Measurements from ENCODE around the gene FAXDC2. TPM values are rescaled to one million over a fixed set of nuclear protein-coding genes. Genes with fewer than 3 reads are reported as not detected.

The FAXDC2 gene
- total and polyA plus RNA-seq, 10 donors: 2.3 to 34.8 (median 19.5) TPM

DNA sequence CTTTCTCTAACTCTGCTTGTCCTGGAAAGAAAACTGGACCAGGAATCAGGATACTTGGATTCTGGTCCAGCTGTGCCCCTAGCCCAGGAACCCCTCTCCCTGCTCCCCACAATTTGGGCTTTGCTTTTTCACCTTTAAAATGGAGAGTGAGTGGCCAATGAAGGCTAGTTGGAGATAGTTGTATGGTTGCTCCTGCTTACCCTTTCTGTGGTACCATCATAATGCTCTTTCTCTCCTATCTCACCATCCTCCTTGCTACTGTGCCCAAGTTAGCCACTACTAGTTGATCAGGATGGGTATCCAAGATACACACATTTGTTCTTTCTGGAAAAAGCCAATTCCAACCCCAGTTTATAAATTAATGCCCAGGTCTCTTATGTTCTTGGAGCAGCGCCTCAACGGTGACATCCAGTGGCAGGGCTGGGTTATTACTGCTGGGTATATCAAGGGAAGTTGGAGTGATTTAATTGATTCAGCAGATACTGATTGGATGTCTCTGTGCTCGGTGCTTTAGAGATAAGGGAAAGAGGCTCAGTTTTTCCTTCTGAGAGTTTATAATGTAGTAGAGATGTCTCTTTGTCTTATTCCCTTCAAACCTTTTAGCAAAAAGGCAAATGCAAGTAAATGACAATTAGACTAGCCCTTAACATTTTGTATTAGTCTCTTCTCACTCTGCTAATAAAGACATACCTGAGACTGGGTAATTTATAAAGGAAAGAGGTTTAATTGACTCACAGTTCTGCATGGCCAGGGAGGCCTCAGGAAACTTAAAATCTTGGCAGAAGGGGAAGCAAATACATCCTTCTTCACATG lies 38.5 kb downstream of the FAXDC2 start:
- intact Hi-C loops (cut with DNase I; ENCODE audit: low total_unique reads): loop anchor here (2.0 to 10.0 kb wide), 2 partner anchors 57 to 161 kb away; partner anchors contain the start of gene LARP1
- 40 to 44% (median 43%) methylated on average over 3 of the region's 3 CpGs for WGBS, 5 donors
- H3K9me3 ChIP-seq: no peaks in the 10 kb centered on the region
- peaks cover 0 to 44% (median 34%) of the 10 kb centered on the region in 6 donors for H3K4me1 ChIP-seq
- DNase-seq: peak; percentile 86
- H3K36me3 ChIP-seq: peaks cover 5 to 100% (median 82%) of the 10 kb centered on the region in 6 donors
- TF ChIP-seq POLR2A (IDR thresholded peaks at IDR 0.05): no peak
- peak; percentile 68 to 89 (median 85) for TF ChIP-seq CTCF (IDR thresholded peaks at IDR 0.05 in 8 of 11, conservative IDR thresholded peaks at IDR 0.05 in 3 of 11)
- H3K27me3 ChIP-seq (replicated peaks in 1 of 7): no peaks in the 10 kb centered on the region
- H3K4me3 ChIP-seq: no peak overlapping the region
- peak overlapping the region; percentile 31 to 74 (median 52) for H3K27ac ChIP-seq

- H3K27me3 ChIP-seq (replicated peaks in 1 of 7): no peaks in the 10 kb centered on the region
- H3K4me3 ChIP-seq: no peak overlapping the region
- no peaks in the 10 kb centered on the region for H3K9me3 ChIP-seq
- no peak for DNase-seq
- intact Hi-C loops (cut with DNase I; ENCODE audit: low total_unique reads): loop anchor here (2.0 to 10.0 kb wide), 2 partner anchors 56 to 160 kb away; partner anchors contain the start of gene LARP1
- peak in 1 of 3 donors; percentile 5 for TF ChIP-seq POLR2AphosphoS5 (IDR thresholded peaks at IDR 0.05)
- TF ChIP-seq CTCF (IDR thresholded peaks at IDR 0.05 in 8 of 11, conservative IDR thresholded peaks at IDR 0.05 in 3 of 11): no peak
- no peak for TF ChIP-seq POLR2A (IDR thresholded peaks at IDR 0.05)
- peak overlapping the region; percentile 31 to 74 (median 52) for H3K27ac ChIP-seq
- H3K4me1 ChIP-seq: peaks cover 0 to 44% (median 34%) of the 10 kb centered on the region in 6 donors
- 76 to 86% (median 78%) methylated on average over 7 of the region's 7 CpGs for WGBS, 5 donors
- H3K36me3 ChIP-seq: peaks cover 6 to 100% (median 82%) of the 10 kb centered on the region in 6 donors
Measured at GRCh38 chr5:154811239-154811638, 39.2 kb downstream of the FAXDC2 start.

DNA sequence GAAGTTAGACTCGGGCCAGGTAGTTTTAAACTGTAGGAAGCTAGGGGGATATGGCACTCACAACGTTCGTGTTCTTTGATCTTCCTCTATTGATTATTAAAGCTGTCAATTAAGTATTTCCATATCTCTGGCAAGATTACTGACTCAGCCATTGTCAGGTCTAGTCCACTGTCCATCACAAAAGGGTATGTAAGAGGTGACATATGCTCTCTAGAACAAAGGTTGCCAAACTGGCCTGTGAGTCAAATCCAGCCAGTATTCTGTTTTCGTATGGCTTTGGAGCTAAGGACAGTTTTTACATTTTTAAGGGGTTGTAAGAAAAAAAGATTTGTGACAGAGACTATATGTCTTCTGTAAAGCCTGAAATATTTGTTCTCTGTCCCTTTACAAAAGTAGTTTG lies 44.2 kb downstream of the FAXDC2 start:
- WGBS, 5 donors: 85 to 92% (median 89%) methylated on average over 4 of the region's 4 CpGs
- Histone ChIP-seq H3K36me3 (peaks cover 17 to 100% (median 91%) of the 10 kb centered on the region in 6 donors), H3K9me3 (no peaks in the 10 kb centered on the region), H3K27me3 (replicated peaks in 1 of 7) (no peaks in the 10 kb centered on the region), H3K4me3 (no peak overlapping the region), H3K4me1 (peaks cover 0 to 14% (median 8%) of the 10 kb centered on the region in 6 donors), H3K27ac (no peak overlapping the region)
- TF ChIP-seq POLR2AphosphoS5 (IDR thresholded peaks at IDR 0.05) (no peak), CTCF (IDR thresholded peaks at IDR 0.05 in 8 of 11, conservative IDR thresholded peaks at IDR 0.05 in 3 of 11) (no peak), POLR2A (IDR thresholded peaks at IDR 0.05) (no peak)
- intact Hi-C loops (cut with DNase I; ENCODE audit: low total_unique reads): no loop called here
- no peak for DNase-seq

GRCh38 chr5:154802050-154802449 lies 48.4 kb downstream of the FAXDC2 start:
- no peak overlapping the region for H3K27ac ChIP-seq
- peak; percentile 65 for DNase-seq
- no peak overlapping the region for H3K4me3 ChIP-seq
- H3K9me3 ChIP-seq: no peaks in the 10 kb centered on the region
- H3K27me3 ChIP-seq (replicated peaks in 1 of 7): no peaks in the 10 kb centered on the region
- no peak for TF ChIP-seq POLR2A (IDR thresholded peaks at IDR 0.05)
- TF ChIP-seq POLR2AphosphoS5 (IDR thresholded peaks at IDR 0.05): peak in 2 of 3 donors; percentile 28 to 35
- WGBS, 5 donors: 95 to 97% (median 96%) methylated on average over 9 of the region's 9 CpGs
- peaks cover 16 to 100% (median 95%) of the 10 kb centered on the region in 6 donors for H3K36me3 ChIP-seq
- intact Hi-C loops (cut with DNase I; ENCODE audit: low total_unique reads): no loop called here
- H3K4me1 ChIP-seq: no peaks in the 10 kb centered on the region
